Activated T-cell treated with anti-CD3 and anti-CD28 coated beads, Interleukin-2, amount 50 U/mL, for 48 hours (primary cell): ENCODE data around the gene MAEA.
"Not testable (repeated sequence)": the region's sequence is repeated elsewhere in the genome, so short reads cannot be mapped to it uniquely, and the experiment has no call there.

ENCODE experiments used
- DNase-seq, 2 experiments: peaks; one replicate each; pipeline ENCODE4 v3.0.0-alpha.2; 2020

Gene MAEA

DNA sequence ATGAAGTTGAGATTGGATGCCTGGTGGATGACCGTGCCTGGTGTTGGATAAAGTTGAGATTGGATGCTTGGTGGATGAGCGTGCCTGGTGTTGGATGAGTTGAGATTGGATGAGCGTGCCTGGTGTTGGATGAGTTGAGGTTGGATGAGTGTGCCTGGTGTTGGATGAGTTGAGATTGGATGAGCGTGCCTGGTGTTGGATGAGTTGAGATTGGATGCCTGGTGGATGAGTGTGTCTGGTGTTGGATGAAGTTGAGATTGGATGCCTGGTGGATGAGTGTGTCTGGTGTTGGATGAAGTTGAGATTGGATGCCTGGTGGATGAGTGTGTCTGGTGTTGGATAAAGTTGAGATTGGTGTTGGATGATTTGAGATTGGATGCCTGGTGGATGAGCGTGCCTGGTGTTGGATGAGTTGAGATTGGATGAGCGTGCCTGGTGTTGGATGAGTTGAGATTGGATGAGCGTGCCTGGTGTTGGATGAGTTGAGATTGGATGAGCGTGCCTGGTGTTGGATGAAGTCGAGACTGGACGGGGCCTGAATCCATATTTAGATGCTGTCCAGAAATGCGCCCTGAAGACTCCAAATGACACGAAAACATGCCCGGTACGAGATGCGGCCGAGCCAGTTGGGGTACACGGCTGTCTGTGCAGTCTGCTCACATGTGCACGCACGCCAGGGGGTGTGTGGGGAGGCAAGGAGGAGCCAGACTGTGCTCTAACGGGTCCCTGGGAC is 34.9 kb downstream of the MAEA start:
- not testable (repeated sequence) for DNase-seq

DNA sequence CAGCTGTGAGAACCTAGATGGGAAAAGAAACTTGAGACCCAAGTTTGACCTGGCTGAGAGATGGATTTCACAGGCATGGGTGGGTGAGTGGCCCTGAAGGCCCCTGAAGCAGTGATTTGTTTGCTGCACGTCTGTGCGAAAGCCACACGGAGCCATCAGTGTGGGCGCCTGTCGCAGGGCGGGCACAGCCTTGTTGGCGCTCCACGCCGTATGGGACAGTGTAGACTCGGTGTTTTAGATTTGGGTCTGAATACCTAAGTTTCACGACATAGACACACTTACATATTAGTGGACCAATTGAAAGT is 35.4 kb downstream of the MAEA start:
- DNase-seq = no peak

DNA sequence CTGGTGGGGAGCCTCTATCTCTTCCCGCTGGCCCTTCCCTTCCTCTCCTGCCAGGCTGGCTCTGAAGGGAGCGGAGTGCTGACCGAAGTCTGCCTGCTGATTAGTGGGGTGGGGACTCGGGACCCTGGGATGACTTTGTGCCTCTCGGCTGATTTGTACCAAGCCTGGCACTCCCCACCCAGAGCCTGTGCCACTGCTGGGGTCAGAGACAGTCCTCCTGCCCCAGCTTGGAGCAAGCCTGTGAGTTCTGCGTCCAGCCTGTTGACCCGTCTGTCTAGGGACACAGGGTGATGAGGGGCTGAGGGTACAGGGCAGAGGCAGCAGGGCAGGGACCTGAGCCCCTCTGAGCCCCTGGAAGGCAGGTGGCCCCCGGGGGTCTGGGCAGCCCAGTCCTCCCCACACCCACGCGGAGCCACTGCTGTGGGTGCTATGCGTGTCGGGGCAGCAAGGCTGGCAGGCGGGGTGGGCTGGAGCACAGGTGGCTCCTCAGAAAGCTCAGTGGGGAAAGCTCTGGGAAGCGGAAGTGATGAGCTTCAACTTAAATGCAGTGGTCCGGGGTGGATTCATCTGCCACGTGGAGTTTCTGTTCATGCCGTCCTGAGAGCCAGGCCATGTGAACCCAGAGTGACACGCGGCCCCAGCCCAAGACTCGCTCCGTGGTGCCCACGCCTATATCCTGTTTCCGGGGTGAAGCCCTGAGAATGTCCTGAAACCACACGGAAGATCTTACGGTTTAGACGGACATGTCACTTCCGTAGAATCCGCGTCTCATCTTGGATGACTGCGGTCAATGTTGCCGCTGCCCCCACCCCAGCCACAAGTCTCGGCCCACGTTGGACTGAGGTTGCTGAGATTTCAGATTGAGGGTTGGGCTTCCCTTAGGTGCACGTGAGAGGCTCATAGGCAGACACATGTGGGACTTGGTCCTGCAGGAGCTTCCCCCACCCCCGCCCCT is 36.3 kb downstream of the MAEA start:
- no peak for DNase-seq

DNA sequence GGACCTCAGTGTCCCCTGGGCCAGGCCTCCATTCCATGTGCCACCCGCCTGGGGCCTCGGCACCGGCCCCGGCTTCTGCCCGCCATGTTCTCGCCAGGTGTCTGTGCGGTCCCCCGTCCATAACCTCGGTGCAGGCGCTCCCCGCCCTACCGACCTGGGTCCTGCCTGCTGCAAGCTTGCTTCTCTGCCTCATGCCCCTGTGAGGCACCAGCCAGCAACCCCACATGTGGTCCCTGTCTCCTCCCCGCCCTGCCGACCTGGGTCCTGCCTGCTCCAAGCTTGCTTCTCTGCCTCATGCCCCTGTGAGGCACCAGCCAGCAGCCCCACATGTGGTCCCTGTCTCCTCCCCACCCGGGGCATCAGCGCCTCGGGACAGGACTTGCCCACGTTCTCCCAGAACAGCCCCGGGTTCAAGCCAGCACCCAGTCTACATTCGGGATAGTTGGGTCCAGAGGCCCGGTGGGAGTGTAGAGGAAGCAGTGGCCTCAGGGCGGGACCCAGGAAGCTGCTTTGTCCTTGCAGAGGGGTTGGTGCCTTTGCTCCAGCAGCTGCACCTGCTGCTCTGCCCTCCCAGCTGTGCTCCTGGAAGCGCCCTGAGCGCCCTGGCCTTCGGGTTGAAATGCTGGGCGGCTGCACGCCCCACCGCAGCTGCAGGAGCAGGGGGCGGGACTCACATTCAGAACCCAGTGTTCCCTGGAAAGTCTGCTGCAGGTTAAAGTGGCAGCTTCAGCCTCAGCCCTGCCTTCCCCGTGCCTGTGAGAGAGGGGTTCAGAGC is 37.2 kb downstream of the MAEA start:
- DNase-seq = no peak

DNA sequence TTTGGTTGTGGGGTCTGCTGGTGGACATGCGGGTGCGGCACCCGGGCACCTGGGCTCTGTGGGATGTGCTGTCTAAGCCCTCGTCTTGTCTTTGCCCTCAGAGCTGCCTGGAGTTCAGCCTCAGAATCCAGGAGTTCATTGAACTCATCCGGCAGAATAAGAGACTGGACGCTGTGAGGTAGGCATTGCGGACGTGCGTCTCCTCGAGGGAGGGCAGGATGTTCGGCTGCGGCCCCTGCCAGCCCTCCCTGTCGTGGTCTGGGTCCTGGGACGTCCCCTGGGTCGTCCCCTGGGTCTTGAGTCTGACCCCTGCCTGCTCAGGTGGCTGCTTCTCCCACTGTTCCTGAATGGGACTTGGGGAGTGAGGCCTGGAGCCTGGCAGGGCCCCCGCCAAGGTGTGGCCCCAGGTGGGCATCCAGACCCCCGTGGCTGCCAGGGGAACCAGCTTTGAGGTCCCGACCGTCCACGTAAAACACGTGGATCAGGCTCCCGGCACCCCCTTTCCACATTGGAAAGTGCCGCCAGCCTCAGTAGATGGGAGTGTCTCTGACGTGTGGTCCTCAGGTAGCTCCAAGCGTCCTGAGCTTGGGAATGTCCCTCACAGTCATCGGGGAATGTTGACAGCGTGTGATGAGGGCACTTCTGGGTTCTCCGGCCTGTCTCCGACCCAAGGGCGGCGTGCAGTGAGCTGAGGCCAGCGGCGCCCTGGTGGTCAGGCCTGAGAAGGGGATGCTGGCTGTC is 38.0 kb downstream of the MAEA start:
- no peak for DNase-seq

DNA sequence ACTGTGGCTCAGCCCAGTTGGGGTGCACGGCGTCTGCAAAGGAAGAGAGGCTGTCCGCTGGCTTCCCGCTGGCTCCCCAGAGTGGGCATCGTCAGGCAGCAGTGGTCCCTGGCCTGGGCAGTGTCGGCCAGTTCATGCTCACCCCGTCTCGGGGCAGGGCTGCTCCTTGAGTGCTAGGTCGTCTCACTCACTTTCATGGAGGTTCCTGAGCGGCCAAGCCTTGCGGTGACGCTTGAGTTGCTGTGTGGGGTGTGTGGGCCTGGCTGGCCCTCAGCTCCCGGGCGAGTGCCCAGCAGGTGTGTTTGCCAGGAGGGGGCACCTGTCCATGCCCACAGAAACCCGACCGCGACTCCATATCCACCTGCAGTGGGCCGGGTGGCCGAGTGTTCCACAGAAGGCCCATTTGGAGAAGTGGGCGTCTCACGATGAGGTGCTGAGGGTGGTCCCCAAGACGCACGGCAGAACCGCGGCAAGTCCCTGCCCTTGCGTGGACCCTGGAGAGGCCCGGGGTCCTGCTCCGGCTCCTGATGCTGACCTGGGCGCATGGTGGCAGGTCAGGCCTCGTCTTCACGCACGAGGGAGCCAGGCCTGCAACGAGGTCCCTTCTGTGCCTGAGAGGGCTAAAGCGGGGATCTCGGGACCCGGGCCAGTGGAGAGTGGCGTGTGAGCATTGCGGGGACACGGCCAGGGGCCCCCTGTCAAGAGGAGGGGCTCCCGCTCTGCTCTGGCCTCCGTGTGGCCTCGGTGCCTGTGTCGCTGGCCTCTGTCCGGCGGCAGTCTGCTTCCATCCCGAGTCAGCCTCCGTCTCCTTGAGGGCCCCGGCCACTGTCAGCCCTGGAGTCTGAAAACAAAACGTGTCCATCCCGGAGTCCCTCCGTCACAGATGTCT is 38.8 kb downstream of the MAEA start:
- DNase-seq = no peak

- peak in 1 of 2 experiments; percentile 39 for DNase-seq
Measured at GRCh38 chr4:1329408-1330371, 40.0 kb downstream of the MAEA start.

DNA sequence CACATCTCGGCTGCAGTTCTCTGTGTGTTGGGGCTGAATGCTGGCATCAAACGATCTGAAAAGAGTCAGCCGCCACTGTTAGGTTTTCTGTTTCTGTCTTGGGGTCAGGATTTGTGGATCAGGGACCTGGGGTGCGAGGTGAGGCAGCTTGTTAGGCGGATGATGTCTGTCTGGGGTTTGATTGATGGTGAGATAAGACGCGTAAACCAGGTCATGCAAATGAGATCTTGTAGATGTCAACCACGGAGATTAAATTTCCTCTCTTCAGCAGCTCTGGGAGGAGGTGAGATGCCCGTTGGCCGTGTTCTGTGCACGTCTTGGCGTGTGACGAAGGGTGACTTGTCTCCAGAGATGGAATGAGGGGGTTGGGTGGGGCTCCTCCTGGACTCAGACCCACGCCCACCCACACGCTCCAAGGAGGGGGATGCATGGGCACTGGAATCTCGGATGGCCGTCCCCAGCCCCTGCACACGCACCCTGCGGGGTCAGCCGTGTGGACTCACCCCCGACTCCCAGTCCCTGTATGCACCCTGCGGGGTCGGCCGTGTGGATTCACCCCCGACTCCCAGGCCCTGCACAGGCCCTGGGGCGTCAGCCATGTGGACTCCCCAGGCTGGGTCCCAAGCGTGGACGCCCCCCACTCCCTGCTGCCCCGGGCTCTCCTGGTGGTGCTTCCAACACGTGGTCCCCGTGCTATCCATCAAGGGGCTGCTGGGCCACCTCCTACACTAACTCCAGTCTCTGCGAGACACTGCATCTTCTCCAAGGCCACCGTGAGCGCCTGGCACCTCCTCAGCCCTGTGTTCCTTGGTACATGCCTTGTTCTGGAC is 41.3 kb downstream of the MAEA start:
- DNase-seq = peak; percentile 78 to 82

- no peak for DNase-seq
Measured at GRCh38 chr4:1331591-1332353, 42.1 kb downstream of the MAEA start.

- DNase-seq = no peak
Measured at GRCh38 chr4:1332686-1333085, 43.0 kb downstream of the MAEA start.

- DNase-seq = no peak
Measured at GRCh38 chr4:1333256-1333655, 43.6 kb downstream of the MAEA start.

- not testable (repeated sequence) for DNase-seq
Measured at GRCh38 chr4:1333851-1334578, 44.3 kb downstream of the MAEA start.

- DNase-seq = no peak
Measured at GRCh38 chr4:1334579-1334895, 44.8 kb downstream of the MAEA start.

DNA sequence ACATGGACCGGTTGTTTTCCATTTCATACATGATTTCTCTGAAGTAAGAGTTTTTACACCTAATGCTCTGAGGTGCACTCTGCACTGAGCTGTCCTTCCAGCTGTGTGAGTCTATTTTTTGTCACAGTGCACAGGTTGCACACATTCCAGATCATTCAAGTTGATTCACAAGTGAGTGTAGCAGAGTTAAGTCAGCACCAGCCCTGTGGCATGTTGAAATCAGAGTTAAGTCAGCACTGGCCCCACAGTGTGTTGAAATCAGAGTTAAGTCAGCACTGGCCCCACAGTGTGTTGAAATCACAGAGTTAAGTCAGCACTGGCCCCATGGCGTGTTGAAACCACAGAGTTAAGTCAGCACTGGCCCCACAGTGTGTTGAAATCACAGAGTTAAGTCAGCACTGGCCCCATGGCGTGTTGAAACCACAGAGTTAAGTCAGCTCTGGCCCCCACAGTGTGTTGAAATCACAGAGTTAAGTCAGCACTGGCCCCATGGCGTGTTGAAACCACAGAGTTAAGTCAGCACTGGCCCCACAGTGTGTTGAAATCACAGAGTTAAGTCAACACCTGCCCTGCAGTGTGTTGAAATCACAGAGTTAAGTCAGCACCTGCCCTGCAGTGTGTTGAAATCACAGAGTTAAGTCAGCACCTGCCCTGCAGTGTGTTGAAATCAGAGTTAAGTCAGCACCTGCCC is 45.6 kb downstream of the MAEA start:
- DNase-seq = not testable (repeated sequence)

DNA sequence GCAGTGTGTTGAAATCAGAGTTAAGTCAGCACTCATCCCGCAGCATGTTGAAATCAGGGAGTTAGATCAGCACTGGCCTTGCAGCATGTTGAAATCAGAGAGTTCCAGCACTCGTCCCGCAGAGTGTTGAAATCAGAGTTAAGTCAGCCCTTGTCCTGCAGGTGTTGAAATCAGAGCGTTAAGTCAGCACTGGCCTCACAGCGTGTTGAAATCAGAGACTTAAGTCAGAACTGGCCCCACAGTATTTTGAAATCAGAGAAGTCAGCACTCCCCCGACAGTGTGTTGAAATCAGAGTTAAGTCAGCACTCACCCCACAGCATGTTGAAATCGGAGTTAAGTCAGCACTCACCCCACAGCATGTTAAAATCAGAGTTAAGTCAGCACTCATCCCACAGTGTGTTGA is 46.4 kb downstream of the MAEA start:
- no peak for DNase-seq

GRCh38 chr4:1337376-1337831 is 47.7 kb downstream of the MAEA start:
- peak; percentile 79 to 85 for DNase-seq
